Mucosa of gallbladder (tissue), 1 donor: Measurements from ENCODE around the gene NDUFA11. TPM values are rescaled to one million over a fixed set of nuclear protein-coding genes. Genes with fewer than 3 reads are reported as not detected.

Experiments used
- DNase-seq: peaks from one replicate; pipeline ENCODE4 v3.0.0-alpha.2; 2020; ENCODE audit warnings: low spot score
- total RNA-seq: library from RNA; stranded (reverse); gene quantifications from one replicate; pipeline ENCODE4 v1.2.1, GENCODE V29; 2021
- donor health status: DM: no; HTN: no; CAD: no.

Gene NDUFA11
- total RNA-seq, 1 donor from 2014 or later: 244 TPM

- no peak for DNase-seq
These were observed 29.1 kb upstream of the NDUFA11 start for GRCh38 chr19:5932609-5933262.

DNA sequence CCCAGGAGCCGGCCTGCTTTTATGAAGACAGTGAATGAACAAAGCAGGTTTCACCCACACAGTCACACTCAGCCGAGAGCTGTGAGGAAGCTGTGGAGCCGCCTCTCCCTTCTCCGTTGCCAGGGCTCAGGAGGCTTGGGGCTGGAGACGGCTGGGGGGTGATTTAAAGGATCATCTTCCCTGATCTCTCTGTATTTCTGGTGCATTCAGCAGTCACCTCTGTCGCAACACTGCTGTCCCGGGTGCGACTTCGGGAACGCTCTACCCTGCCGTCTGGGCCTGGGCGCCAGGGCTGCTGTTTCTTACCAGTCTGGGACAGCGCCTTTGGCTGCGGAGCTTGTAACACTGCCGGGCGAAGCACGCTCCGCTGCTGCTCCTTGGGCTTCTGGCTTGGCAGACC is 28.6 kb upstream of the NDUFA11 start:
- no peak for DNase-seq

GRCh38 chr19:5931251-5931650 is 27.7 kb upstream of the NDUFA11 start:
- DNase-seq: no peak

DNA sequence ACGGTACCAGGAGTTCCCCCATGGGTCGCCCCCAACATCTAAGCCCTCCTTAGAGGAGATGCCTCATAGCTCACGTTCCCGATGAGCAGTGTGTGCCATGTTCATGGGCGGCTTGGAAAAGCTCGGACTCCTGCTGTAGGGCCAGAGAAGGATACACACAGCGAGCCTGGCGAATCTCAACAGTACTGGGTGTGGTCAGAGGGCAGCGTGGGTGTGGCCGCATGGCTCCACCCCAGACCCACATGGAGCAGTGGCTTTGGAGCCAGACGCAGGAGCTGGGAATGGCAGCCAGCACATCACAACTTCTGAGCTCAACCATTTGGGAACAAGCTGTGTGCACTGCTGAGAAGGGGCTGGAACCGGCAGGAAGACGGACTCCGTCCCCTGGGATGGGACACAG is 26.0 kb upstream of the NDUFA11 start:
- DNase-seq: no peak

GRCh38 chr19:5929179-5929578 is 25.6 kb upstream of the NDUFA11 start:
- no peak for DNase-seq

DNA sequence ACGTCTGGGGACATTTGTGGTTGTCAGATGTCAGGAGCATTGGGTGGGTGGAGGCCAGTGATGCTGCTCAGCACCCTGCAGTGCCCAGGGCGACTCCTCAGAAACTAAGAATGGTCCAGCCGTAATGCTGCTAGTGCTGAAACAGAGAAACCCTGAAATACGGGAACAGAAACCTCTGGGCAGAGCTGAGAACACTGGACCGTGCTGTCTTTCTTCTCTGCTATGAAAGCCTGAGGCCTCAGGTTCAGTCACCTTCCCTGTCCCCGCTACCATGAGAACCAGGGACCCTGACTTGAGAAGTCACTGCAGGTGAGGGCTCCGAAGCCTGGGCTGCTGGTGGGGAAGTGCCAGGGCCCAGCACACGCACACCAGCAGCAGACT is 23.8 kb upstream of the NDUFA11 start:
- no peak for DNase-seq

DNA sequence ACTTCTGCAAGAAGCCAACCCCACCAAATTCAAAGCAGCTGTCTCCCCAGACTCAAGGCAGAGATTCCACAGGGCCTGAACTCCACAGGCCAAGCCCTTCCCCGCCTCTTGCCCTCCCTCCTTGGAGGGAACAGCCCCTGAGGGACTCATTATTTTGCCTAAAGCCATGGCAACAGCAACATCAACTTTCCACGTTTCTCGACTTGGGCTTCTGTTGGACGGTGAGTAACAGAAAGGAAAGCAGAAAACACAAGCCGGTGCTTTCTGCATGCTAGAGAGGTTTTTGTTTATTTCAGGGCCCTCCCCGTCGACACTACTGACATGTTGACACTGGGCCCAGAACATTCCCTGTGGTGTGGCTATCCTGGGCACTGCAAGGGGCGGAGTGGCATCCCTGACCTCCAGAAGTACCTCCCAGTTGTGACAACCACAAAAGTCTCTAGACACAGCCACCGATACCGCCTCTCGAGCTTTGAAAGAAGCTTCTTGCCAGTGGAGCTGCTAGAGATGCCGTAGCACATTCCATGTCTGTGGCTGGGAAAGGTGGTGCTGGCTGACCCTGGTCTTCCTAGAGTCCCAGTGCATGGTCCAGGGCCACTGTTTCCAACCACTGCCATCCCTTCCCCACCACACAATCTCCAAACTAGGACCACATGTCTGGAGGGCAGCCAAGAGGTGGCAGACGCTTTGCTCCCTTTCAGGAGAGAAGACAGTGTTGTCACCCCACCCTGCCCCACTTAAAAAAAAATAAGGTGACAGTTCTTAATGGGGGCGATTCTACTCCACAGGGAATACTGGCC is 23.3 kb upstream of the NDUFA11 start:
- DNase-seq: peak; percentile 46

DNA sequence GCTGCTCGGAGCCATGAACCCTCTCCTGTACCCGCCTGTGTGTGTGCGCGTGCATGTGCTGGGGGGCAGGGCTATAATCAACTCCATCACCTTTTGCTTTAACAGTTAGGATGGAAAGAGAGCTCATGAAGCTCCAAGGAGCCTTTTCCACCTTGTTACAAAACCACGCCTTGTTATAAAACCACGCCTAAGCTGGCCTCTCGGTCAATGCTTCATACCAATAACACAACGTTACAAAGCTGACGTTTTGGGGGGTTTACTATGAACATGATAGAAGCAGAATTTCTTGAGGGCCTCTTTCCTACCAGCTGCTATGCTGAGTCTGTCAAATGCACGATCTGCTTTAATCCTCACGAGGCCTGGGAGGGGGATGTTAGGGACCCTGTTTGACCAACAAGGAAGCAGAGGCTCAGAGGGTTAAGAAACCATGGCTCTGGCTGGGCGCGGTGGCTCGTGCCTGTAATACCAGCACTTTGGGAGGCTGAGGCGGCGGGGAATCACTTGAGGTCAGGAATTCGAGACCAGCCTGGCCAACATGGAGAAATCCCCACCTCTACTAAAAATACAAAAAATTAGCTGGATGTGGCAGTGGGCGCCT is 22.3 kb upstream of the NDUFA11 start:
- DNase-seq: no peak

GRCh38 chr19:5923356-5923755 is 19.8 kb upstream of the NDUFA11 start:
- DNase-seq: no peak

DNA sequence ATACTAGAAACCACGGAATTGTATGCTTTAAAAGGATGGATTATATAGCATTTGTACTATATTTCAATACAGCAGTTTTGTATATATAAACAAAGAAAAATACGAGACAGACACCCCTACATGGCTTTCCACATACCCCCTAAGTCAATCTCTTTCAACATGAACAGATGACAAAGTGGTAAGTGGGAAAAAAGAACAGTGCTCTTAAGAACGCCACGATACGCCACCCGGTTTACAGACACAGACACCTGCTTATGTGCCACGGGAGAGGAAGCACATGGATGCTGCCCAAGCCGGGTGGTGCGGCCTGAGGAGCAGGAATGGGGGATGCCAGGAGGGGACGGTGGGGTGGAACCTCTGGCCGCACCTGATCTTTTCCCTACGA is 18.6 kb upstream of the NDUFA11 start:
- DNase-seq: no peak

- no peak for DNase-seq
These were observed 18.0 kb upstream of the NDUFA11 start for GRCh38 chr19:5921516-5922160.

- no peak for DNase-seq
These were observed 15.0 kb upstream of the NDUFA11 start for GRCh38 chr19:5918463-5919079.

DNA sequence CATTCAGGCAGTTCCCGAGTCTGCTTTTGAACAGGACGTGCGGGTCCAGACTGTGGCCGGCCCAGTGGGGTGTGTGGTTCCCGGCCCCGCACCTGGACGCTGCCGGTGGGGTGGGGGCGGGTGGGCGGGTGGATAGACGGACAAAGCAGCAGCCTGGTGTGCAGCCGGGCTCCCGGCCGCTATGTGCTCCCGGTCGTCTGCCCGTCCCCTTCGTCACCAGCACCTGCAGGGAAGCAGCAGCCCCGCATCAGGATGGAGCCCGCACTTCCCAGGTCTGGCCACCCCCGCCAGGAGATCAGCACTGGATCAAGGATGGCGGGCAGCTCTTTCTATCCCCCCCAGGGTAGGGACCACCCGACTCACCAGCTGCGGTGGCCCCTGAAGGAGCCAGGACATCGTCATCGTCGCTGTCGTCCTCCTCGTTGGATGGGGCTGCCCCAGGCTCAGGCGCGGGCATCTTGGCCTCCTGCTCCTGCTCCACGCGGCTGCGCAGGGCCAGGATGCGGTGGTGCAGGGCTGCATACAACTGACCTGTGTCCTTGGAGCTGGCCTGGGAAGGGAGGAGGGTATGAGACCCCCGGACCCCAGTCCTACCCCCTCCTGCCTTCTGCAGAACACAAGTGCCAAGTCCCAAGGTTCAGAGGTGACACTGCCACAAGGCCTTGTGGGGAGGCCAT is 14.0 kb upstream of the NDUFA11 start:
- no peak for DNase-seq

GRCh38 chr19:5916181-5916708 is 12.7 kb upstream of the NDUFA11 start:
- DNase-seq: no peak

- no peak for DNase-seq
These were observed 12.2 kb upstream of the NDUFA11 start for GRCh38 chr19:5915782-5916165.

DNA sequence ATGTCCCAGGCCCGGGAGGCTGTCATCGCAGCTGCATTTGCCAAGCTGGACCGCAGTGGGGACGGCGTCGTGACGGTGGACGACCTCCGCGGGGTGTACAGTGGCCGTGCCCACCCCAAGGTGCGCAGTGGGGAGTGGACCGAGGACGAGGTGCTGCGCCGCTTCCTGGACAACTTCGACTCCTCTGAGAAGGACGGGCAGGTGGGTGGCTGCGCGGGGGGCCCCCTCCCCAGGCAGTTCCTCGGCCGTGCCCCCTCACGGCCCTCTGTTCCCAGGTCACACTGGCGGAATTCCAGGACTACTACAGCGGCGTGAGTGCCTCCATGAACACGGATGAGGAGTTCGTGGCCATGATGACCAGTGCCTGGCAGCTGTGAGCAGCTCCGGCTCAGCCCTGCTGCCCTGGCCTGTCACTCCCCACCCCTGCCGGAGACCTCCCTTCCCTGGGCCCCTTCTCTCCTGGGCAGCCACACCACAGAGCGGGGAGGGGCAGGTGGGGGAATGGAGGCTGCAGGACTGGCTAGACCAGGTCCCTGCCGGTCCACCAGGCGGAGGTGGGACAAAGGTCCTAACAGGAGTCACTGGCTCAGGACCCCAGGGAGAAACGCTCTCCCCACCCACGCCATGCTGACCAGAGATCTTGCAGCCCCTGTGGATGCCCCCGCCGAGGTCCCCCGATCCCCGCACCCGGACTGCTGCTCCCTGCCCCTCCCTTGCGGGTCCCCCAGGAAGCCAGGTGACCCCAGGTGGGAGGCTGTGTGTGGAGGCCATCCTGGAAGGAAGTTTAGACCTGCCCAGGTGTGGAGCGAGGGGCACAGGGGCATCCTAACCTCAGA is 11.6 kb upstream of the NDUFA11 start:
- peak; percentile 51 for DNase-seq

GRCh38 chr19:5914358-5914774 is 10.8 kb upstream of the NDUFA11 start:
- DNase-seq: no peak

DNA sequence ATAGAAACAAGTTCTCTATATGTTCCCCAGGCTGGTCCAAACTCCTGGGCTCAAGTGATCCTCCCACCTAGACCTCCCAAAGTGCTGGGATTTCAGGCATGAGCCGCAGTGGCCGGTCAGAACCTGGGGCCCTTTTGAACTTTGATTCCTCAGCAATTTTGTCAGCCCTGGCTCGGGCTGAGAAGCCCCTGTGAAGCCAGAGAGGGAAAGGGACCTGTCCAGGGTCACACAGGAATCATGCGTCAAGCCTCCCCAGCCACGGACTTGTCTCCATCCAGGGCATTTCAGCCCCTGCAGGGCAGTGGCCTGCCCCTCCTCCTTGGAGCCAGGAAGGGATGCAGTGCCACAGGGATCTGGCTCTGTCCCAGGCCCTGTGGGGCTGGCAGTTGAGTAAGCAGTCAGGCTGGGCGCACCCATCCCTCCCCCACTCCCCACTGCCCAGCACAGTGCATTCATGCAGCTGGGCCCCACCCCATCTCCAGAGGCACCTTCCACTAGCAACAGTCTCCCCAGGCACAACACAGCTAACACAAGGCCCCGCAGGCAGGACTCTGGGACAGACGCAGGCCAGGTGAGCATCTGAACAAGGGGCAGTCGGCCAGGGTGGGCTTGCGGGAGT is 10.3 kb upstream of the NDUFA11 start, which contains the start of gene CAPS:
Gene CAPS (plus strand): TSS at position 516 of the 619 bp plus-strand sequence. CDS start 153 bp downstream, outside the sequence.
- DNase-seq: peak; percentile 86

DNA sequence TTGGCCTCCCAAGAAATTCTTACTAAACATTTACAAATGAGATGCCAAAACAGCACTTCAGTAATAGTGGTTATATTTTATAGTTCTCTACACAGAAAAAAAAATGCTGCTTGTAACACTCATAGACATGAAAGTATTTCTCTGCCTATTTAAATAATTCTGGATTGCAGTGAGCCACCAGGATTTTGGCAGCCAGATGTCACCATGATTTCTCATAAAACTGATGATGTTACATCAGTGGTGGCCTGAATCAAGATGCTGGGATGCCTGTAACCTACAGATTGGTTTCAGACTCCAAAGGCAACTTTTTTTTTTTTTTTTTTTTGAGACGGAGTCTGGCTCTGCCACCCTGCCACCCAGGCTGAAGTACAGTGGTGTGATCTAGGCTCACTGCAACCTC is 7.8 kb upstream of the NDUFA11 start:
- no peak for DNase-seq

- DNase-seq: no peak
These were observed 7.0 kb upstream of the NDUFA11 start for GRCh38 chr19:5910638-5910907.
